ENCODE measurements around the gene HOXD1.
A peak's percentile ranks its signal among the peaks of the same experiment; 100 is the strongest.

HOXD1 gene

GRCh38 chr2:176186024-176186423, 2.4 kb upstream of the HOXD1 start:
- H3K9ac ChIP-seq = no peak overlapping the region
- peaks cover 3% of the 10 kb centered on the region for H3K4me1 ChIP-seq
- H3K79me2 ChIP-seq = no peaks in the 10 kb centered on the region
- no peak overlapping the region for H3K4me2 ChIP-seq (ENCODE audit: low read length)
- H3K27me3 ChIP-seq (ENCODE audit: control insufficient read depth, insufficient read depth, low read length) = peaks cover 12% of the 10 kb centered on the region
- TF ChIP-seq CTCF (IDR thresholded peaks at IDR 0.05) = no peak
- H3K4me3 ChIP-seq (ENCODE audit: low read depth, low read length) = no peak overlapping the region
- H3K9me3 ChIP-seq (ENCODE audit: control insufficient read depth, low read length) = no peaks in the 10 kb centered on the region
- H3K27ac ChIP-seq = no peak overlapping the region
- no peak overlapping the region for H2AFZ ChIP-seq
- no peaks in the 10 kb centered on the region for H3K36me3 ChIP-seq (ENCODE audit: control insufficient read depth, insufficient read depth, low read length)

- peak overlapping the region; percentile 20 for H2AFZ ChIP-seq
- H3K4me1 ChIP-seq = peaks cover 3% of the 10 kb centered on the region
- no peaks in the 10 kb centered on the region for H3K79me2 ChIP-seq
- no peaks in the 10 kb centered on the region for H3K9me3 ChIP-seq (ENCODE audit: control insufficient read depth, low read length)
- no peak overlapping the region for H3K27ac ChIP-seq
- no peak for TF ChIP-seq CTCF (IDR thresholded peaks at IDR 0.05)
- no peaks in the 10 kb centered on the region for H3K36me3 ChIP-seq (ENCODE audit: control insufficient read depth, insufficient read depth, low read length)
- peaks cover 16% of the 10 kb centered on the region for H3K27me3 ChIP-seq (ENCODE audit: control insufficient read depth, insufficient read depth, low read length)
- H3K4me3 ChIP-seq (ENCODE audit: low read depth, low read length) = peak overlapping the region; percentile 51
- no peak overlapping the region for H3K9ac ChIP-seq
- peak overlapping the region; percentile 67 for H3K4me2 ChIP-seq (ENCODE audit: low read length)
Measured at GRCh38 chr2:176187200-176187898, 1.1 kb upstream of the HOXD1 start.

- Histone ChIP-seq H3K79me2 (no peaks in the 10 kb centered on the region), H2AFZ (peak overlapping the region; percentile 56), H3K27me3 (ENCODE audit: control insufficient read depth, insufficient read depth, low read length) (peaks cover 17% of the 10 kb centered on the region), H3K4me3 (ENCODE audit: low read depth, low read length) (peak overlapping the region; percentile 51), H3K4me2 (ENCODE audit: low read length) (peak overlapping the region; percentile 67), H3K27ac (no peak overlapping the region), H3K4me1 (peaks cover 3% of the 10 kb centered on the region), H3K36me3 (ENCODE audit: control insufficient read depth, insufficient read depth, low read length) (no peaks in the 10 kb centered on the region), H3K9me3 (ENCODE audit: control insufficient read depth, low read length) (no peaks in the 10 kb centered on the region), H3K9ac (no peak overlapping the region)
- no peak for TF ChIP-seq CTCF (IDR thresholded peaks at IDR 0.05)
Measured at GRCh38 chr2:176188774-176189680, 559 bp downstream of the HOXD1 start.

GRCh38 chr2:176189681-176190641, 1.5 kb downstream of the HOXD1 start:
- no peak overlapping the region for H3K9ac ChIP-seq
- H2AFZ ChIP-seq = no peak overlapping the region
- no peak overlapping the region for H3K27ac ChIP-seq
- H3K27me3 ChIP-seq (ENCODE audit: control insufficient read depth, insufficient read depth, low read length) = peaks cover 17% of the 10 kb centered on the region
- H3K4me1 ChIP-seq = peaks cover 3% of the 10 kb centered on the region
- no peaks in the 10 kb centered on the region for H3K79me2 ChIP-seq
- H3K36me3 ChIP-seq (ENCODE audit: control insufficient read depth, insufficient read depth, low read length) = no peaks in the 10 kb centered on the region
- H3K4me3 ChIP-seq (ENCODE audit: low read depth, low read length) = no peak overlapping the region
- no peak for TF ChIP-seq CTCF (IDR thresholded peaks at IDR 0.05)
- peak overlapping the region; percentile 44 for H3K4me2 ChIP-seq (ENCODE audit: low read length)
- no peaks in the 10 kb centered on the region for H3K9me3 ChIP-seq (ENCODE audit: control insufficient read depth, low read length)
